K562 (cell line): ENCODE results near the gene ZBTB20. TPM values are rescaled to one million over a fixed set of nuclear protein-coding genes. Genes with fewer than 3 reads are reported as not detected.

Experiments used
- ATAC-seq: fragments of 200-7000 bp; cut with Tn5 transposase; 3 replicates; pipeline ENCODE4 v1.9.1; 2020; ENCODE audit warnings: moderate library complexity
- BruUV-seq: library from RNA; stranded (reverse); fragments of 400-500 nt; replicated peaks from 2 replicates; lab custom pipeline; 2021; lab: Mats Ljungman, UMichigan
- CTCF ChIA-PET: fragments of 300-600 bp; formaldehyde crosslinking; extraction: SDS; loops from one replicate; lab custom pipeline; 2021; ENCODE audit warnings: low intra/inter-chr PET ratio; lab: Yijun Ruan, JAX
- POLR2A ChIA-PET: fragments of 300-600, 350-650 bp; sonication (Branson Sonifier 250); formaldehyde crosslinking; extraction: SDS; loops from one replicate; lab custom pipeline; 2021; ENCODE audit warnings: antibody characterized with exemption, inconsistent platforms; lab: Yijun Ruan, JAX
- DNase-seq, 4 experiments: peaks; one replicate each; pipeline versions ENCODE4 v3.0.0 to v3.0.0-alpha.2; 2011 to 2018; ENCODE audit warnings: low spot score in 3 of 4, mixed read lengths in 3 of 4; ENCODE audit errors: extremely low read depth in 1 of 4
- FAIRE-seq: peaks from 2 replicates; lab custom pipeline; 2011; peaks lifted over from hg19 to GRCh38; lab: Jason Lieb, UNC
- H2AFZ ChIP-seq: 2 replicates; pipeline ENCODE4 v1.6.0; 2011; ENCODE audit warnings: low read depth, low read length, control low read depth, inconsistent platforms
- H3K27ac ChIP-seq: fragments of 200-600 bp; 3 replicates; pipeline ENCODE4 v1.8.0; 2011; ENCODE audit warnings: low read depth, mild to moderate bottlenecking, control low read depth, inconsistent platforms, low read length, moderate library complexity, mixed read lengths; ENCODE audit errors: extremely low read depth
- H3K27me3 ChIP-seq, 2 experiments: fragments of 300-600 bp in 1 of 2; 2 replicates in 1 of 2; 3 replicates in 1 of 2; pipeline versions ENCODE4 v1.6.0 to v1.8.0; 2011; ENCODE audit warnings: inconsistent platforms in 2 of 2, low read length in 2 of 2, mild to moderate bottlenecking in 1 of 2, mixed read lengths in 1 of 2, moderate library complexity in 1 of 2; ENCODE audit not compliant: control insufficient read depth in 2 of 2, insufficient read depth in 2 of 2
- H3K36me3 ChIP-seq: fragments of 300-600 bp; 3 replicates; pipeline ENCODE4 v1.8.0; 2011; ENCODE audit warnings: mild to moderate bottlenecking, low read length, inconsistent platforms; ENCODE audit not compliant: control insufficient read depth, insufficient read depth
- H3K4me1 ChIP-seq, 2 experiments: fragments of 200-600 bp in 1 of 2; replicated peaks in 1 of 2; 2 replicates in 1 of 2; 3 replicates in 1 of 2; pipeline versions ENCODE4 v1.5.1 to v1.8.0; 2011; ENCODE audit warnings: inconsistent platforms in 2 of 2, low read length in 2 of 2, mild to moderate bottlenecking in 1 of 2, mixed read lengths in 1 of 2, moderate library complexity in 1 of 2; ENCODE audit not compliant: control insufficient read depth in 2 of 2, insufficient read depth in 2 of 2
- H3K4me2 ChIP-seq: 2 replicates; pipeline ENCODE4 v1.6.1; 2011; ENCODE audit warnings: low read length, control low read depth, inconsistent platforms, mixed read lengths; ENCODE audit not compliant: insufficient read depth
- H3K4me3 ChIP-seq: fragments of 200-600 bp; sonication (generic), shearing (Covaris generic); 2 replicates; pipeline ENCODE4 v1.5.1; 2016; ENCODE audit warnings: control low read depth, inconsistent platforms
- H3K79me2 ChIP-seq: fragments of 200-600 bp; 3 replicates; pipeline ENCODE4 v1.8.0; 2011; ENCODE audit warnings: low read length, inconsistent platforms; ENCODE audit not compliant: control insufficient read depth, insufficient read depth
- H3K9ac ChIP-seq, 2 experiments: 2 replicates each; pipeline versions ENCODE4 v1.6.0 to v1.6.1; 2011; ENCODE audit warnings: low read depth in 2 of 2, low read length in 2 of 2, control low read depth in 1 of 2, inconsistent platforms in 1 of 2, mild to moderate bottlenecking in 1 of 2, mixed read lengths in 1 of 2; ENCODE audit not compliant: insufficient read depth in 1 of 2
- H3K9me1 ChIP-seq: one replicate; pipeline ENCODE4 v1.6.0; 2011; ENCODE audit warnings: inconsistent platforms, mild to moderate bottlenecking, low read length, moderate library complexity; ENCODE audit not compliant: control insufficient read depth, insufficient read depth
- H3K9me3 ChIP-seq: replicated peaks from 2 replicates; pipeline ENCODE4 v1.5.1; 2011; ENCODE audit warnings: low read depth, low read length, inconsistent platforms; ENCODE audit not compliant: control insufficient read depth, insufficient read depth
- H4K20me1 ChIP-seq: replicated peaks from 2 replicates; pipeline ENCODE4 v1.6.1; 2011; ENCODE audit warnings: low read length, inconsistent platforms, mixed read lengths; ENCODE audit not compliant: control insufficient read depth, insufficient read depth
- DPF2 ChIP-seq: fragments of 450-650 bp; IDR thresholded peaks from 2 replicates; pipeline ENCODE4 v1.6.1; 2016
- KDM1A ChIP-seq, 2 experiments: fragments of 450-650 bp; IDR thresholded peaks; 2 replicates each; pipeline ENCODE4 v1.6.1; 2016; ENCODE audit warnings: mild to moderate bottlenecking in 2 of 2
- PTBP1 ChIP-seq: fragments of 200-400 bp; formaldehyde crosslinking; IDR thresholded peaks from 2 replicates; pipeline ENCODE4 v1.6.1; 2017; ENCODE audit warnings: low read depth, low read length
- ZNF780A ChIP-seq: fragments of 250-450 bp; sonication (Bioruptor Pico); IDR thresholded peaks from 2 replicates; pipeline ENCODE4 v1.5.0; 2021; ENCODE audit warnings: mild to moderate bottlenecking
- WGBS: fragments of 100-300 bp; shearing (Covaris generic); methylation state at CpG from one replicate; pipeline ENCODE4 v1.1.6; 2016; ENCODE audit warnings: low coverage, mixed read lengths; ENCODE audit not compliant: insufficient coverage; ENCODE audit errors: missing lambda C conversion rate; 5-methylcytosine and 5-hydroxymethylcytosine counted together
- in situ Hi-C: fragments of 300-500 bp; cut with MboI; formaldehyde crosslinking; loops from 4 replicates; pipeline ENCODE4 v1.15.0; 2018; ENCODE audit warnings: inconsistent platforms, mixed read lengths
- intact Hi-C: fragments of 100-400 bp; cut with micrococcal nuclease; formaldehyde crosslinking; loops from 2 replicates; pipeline ENCODE4 v1.14.2; 2022
- polyA plus RNA-seq, 8 experiments: library from polyadenylated mRNA; depleted of rRNA in 4 of 8; stranded (reverse) in 5 of 8; unstranded in 3 of 8; fragments of >200 nt; fragmentation: Nextera tagmentation in 2 of 8; fragmentation: Illumina TruSeq in 1 of 8; extraction: Ambion mirVana in 2 of 8; extraction: Trizol in 1 of 8; gene quantifications; 2 replicates each; pipeline versions ENCODE4 v1.2.1 to v1.2.3, GENCODE V29; 2011 to 2014; ENCODE audit warnings: inconsistent platforms in 1 of 8, missing spikeins in 1 of 8
- total RNA-seq, 7 experiments: library from RNA; depleted of rRNA in 6 of 7; stranded (reverse); fragments of >200 nt in 6 of 7; fragmentation: Illumina TruSeq in 2 of 7; extraction: Trizol in 2 of 7; gene quantifications; 2 replicates each; pipeline versions ENCODE4 v1.2.1 to v1.2.3, GENCODE V29; 2011 to 2021; ENCODE audit warnings: low replicate concordance in 1 of 7
- TF ChIP-seq, protein P1 (sequence below): fragments of 250-450 bp; sonication (Bioruptor Pico); IDR thresholded peaks from 2 replicates; pipeline ENCODE4 v1.4.0; 2020; ENCODE audit warnings: mild to moderate bottlenecking, moderate library complexity, borderline replicate concordance
- TF ChIP-seq, protein P2 (sequence below): sonication (generic); formaldehyde crosslinking; IDR thresholded peaks from 2 replicates; pipeline ENCODE4 v1.8.1; 2023; ENCODE audit warnings: mild to moderate bottlenecking, missing genetic modification reagents
- TF ChIP-seq, protein P3 (sequence below): fragments of 450-650 bp; IDR thresholded peaks from one replicate; pipeline ENCODE4 v1.6.1; 2018; ENCODE audit warnings: mild to moderate bottlenecking, moderate library complexity; ENCODE audit not compliant: partially characterized antibody
- TF ChIP-seq, protein P4 (sequence below): conservative IDR thresholded peaks from 2 replicates; pipeline ENCODE4 v1.6.1; 2011; ENCODE audit warnings: low read depth, mild to moderate bottlenecking, low read length; ENCODE audit not compliant: control insufficient read depth
- TF ChIP-seq, protein P5 (sequence below): fragments of 250-450 bp; sonication (Bioruptor Pico); IDR thresholded peaks from 2 replicates; pipeline ENCODE4 v1.4.0; 2020; ENCODE audit warnings: mild to moderate bottlenecking

Gene ZBTB20
- total and polyA plus RNA-seq, 9 of the 15 experiments (the other 6 are each of a cell fraction or from before 2014, with no cell fraction given), result 0.17 to 1.7 (median 0.45) TPM

DNA sequence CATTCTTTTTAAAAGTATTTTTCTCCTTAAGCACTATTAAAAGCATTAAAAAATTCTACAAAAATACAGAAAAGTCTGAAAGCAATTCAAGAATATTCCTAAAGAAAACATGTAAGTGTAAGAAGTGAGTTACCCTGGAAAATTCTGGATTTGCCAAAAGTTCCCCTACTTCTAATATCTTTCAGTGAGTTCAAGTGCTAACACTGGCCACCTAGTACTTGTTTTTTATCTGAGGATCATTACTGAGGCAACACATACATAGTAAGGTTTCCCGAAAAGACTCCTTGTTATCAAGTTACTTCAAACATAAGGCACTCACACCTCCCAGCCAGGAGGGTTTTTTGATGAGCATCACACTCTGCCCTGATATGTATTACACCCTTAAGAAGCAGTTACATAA lies 694.8 kb downstream of the ZBTB20 start (continued):
- TF ChIP-seq, protein P1, sequence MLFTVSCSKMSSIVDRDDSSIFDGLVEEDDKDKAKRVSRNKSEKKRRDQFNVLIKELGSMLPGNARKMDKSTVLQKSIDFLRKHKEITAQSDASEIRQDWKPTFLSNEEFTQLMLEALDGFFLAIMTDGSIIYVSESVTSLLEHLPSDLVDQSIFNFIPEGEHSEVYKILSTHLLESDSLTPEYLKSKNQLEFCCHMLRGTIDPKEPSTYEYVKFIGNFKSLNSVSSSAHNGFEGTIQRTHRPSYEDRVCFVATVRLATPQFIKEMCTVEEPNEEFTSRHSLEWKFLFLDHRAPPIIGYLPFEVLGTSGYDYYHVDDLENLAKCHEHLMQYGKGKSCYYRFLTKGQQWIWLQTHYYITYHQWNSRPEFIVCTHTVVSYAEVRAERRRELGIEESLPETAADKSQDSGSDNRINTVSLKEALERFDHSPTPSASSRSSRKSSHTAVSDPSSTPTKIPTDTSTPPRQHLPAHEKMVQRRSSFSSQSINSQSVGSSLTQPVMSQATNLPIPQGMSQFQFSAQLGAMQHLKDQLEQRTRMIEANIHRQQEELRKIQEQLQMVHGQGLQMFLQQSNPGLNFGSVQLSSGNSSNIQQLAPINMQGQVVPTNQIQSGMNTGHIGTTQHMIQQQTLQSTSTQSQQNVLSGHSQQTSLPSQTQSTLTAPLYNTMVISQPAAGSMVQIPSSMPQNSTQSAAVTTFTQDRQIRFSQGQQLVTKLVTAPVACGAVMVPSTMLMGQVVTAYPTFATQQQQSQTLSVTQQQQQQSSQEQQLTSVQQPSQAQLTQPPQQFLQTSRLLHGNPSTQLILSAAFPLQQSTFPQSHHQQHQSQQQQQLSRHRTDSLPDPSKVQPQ (CRISPR knock-in tag), result no peak
- TF ChIP-seq PTBP1, result no peak
- TF ChIP-seq, protein P2, sequence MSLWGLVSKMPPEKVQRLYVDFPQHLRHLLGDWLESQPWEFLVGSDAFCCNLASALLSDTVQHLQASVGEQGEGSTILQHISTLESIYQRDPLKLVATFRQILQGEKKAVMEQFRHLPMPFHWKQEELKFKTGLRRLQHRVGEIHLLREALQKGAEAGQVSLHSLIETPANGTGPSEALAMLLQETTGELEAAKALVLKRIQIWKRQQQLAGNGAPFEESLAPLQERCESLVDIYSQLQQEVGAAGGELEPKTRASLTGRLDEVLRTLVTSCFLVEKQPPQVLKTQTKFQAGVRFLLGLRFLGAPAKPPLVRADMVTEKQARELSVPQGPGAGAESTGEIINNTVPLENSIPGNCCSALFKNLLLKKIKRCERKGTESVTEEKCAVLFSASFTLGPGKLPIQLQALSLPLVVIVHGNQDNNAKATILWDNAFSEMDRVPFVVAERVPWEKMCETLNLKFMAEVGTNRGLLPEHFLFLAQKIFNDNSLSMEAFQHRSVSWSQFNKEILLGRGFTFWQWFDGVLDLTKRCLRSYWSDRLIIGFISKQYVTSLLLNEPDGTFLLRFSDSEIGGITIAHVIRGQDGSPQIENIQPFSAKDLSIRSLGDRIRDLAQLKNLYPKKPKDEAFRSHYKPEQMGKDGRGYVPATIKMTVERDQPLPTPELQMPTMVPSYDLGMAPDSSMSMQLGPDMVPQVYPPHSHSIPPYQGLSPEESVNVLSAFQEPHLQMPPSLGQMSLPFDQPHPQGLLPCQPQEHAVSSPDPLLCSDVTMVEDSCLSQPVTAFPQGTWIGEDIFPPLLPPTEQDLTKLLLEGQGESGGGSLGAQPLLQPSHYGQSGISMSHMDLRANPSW (CRISPR knock-in tag), result no peak

DNA sequence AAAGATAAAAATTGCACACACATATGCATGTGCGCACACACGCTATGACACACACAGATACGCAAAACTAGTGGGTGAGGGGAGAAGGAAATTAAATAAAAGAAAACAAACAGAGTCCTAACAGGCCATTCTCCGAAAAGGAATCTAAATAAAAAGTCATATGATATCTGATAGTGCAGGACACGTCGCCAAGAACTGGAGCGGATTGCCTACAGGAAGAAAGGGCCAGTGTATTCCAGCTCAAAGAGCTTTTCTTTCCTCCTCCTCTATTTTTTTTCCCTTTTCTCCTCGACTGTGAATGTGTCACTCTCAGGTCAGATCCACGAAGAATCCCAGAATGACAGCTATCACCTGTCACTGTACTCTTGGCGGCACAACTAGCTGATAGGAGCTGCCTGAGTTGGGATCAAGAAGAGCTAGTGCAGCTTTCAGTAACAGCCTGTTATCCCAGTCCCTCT lies 695.5 kb downstream of the ZBTB20 start:
- in situ Hi-C loops (no loop called here), intact Hi-C loops (no loop called here)
- Histone ChIP-seq H3K9me1 (no peaks in the 10 kb centered on the region), H3K9me3 (no peaks in the 10 kb centered on the region), H3K27ac (no peak overlapping the region), H3K9ac (no peak overlapping the region), H3K4me1 (no peaks in the 10 kb centered on the region), H3K4me3 (no peak overlapping the region), H3K36me3 (no peaks in the 10 kb centered on the region), H3K79me2 (no peaks in the 10 kb centered on the region), H4K20me1 (no peaks in the 10 kb centered on the region), H2AFZ (no peak overlapping the region), H3K4me2 (no peak overlapping the region), H3K27me3 (no peaks in the 10 kb centered on the region)
- ATAC-seq, result no peak
- POLR2A ChIA-PET, result interaction anchor here (0.7 kb wide), 1 partner anchor 95 kb away, joined by 3 read pairs; no protein-coding TSS in a partner anchor
- BruUV-seq, result no TSS peak
- FAIRE-seq, result no peak
- 4% methylated on average over 9 of the region's 10 CpGs for WGBS
- CTCF ChIA-PET, result no interaction called here
- DNase-seq, result no peak
- TF ChIP-seq DPF2, result no peak
- TF ChIP-seq, protein P3, sequence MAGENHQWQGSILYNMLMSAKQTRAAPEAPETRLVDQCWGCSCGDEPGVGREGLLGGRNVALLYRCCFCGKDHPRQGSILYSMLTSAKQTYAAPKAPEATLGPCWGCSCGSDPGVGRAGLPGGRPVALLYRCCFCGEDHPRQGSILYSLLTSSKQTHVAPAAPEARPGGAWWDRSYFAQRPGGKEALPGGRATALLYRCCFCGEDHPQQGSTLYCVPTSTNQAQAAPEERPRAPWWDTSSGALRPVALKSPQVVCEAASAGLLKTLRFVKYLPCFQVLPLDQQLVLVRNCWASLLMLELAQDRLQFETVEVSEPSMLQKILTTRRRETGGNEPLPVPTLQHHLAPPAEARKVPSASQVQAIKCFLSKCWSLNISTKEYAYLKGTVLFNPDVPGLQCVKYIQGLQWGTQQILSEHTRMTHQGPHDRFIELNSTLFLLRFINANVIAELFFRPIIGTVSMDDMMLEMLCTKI, result no peak
- TF ChIP-seq, protein P4, sequence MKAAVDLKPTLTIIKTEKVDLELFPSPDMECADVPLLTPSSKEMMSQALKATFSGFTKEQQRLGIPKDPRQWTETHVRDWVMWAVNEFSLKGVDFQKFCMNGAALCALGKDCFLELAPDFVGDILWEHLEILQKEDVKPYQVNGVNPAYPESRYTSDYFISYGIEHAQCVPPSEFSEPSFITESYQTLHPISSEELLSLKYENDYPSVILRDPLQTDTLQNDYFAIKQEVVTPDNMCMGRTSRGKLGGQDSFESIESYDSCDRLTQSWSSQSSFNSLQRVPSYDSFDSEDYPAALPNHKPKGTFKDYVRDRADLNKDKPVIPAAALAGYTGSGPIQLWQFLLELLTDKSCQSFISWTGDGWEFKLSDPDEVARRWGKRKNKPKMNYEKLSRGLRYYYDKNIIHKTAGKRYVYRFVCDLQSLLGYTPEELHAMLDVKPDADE, result no peak
- no peak for TF ChIP-seq KDM1A (IDR thresholded peaks at IDR 0.05)
- TF ChIP-seq ZNF780A (CRISPR knock-in tag), result no peak
- TF ChIP-seq, protein P5, sequence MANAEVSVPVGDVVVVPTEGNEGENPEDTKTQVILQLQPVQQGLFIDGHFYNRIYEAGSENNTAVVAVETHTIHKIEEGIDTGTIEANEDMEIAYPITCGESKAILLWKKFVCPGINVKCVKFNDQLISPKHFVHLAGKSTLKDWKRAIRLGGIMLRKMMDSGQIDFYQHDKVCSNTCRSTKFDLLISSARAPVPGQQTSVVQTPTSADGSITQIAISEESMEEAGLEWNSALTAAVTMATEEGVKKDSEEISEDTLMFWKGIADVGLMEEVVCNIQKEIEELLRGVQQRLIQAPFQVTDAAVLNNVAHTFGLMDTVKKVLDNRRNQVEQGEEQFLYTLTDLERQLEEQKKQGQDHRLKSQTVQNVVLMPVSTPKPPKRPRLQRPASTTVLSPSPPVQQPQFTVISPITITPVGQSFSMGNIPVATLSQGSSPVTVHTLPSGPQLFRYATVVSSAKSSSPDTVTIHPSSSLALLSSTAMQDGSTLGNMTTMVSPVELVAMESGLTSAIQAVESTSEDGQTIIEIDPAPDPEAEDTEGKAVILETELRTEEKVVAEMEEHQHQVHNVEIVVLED (CRISPR knock-in tag), result no peak
